Activated CD4-positive, alpha-beta memory T cell treated with anti-CD3 and anti-CD28 coated beads, Interleukin-2, amount 10 ng/mL, durations not matched to agents 7 days and 5 days (primary cell): Measurements from ENCODE around the gene C3orf20. TPM values are rescaled to one million over a fixed set of nuclear protein-coding genes. Genes with fewer than 3 reads are reported as not detected.
A peak's percentile ranks its signal among the peaks of the same experiment; 100 is the strongest.
"Not testable (repeated sequence)": the region's sequence is repeated elsewhere in the genome, so short reads cannot be mapped to it uniquely, and the experiment has no call there.

Experiments used
- CTCF ChIA-PET: fragments of 350-600 bp; sonication (Branson Sonifier 250); formaldehyde crosslinking; loops from one replicate; lab custom pipeline; 2021; ENCODE audit warnings: antibody characterized with exemption, inconsistent platforms; lab: Charles Lee
- POLR2A ChIA-PET: fragments of 350-600 bp; sonication (Branson Sonifier 250); formaldehyde crosslinking; loops from one replicate; lab custom pipeline; 2021; ENCODE audit warnings: antibody characterized with exemption; lab: Charles Lee
- DNase-seq: peaks from one replicate; pipeline ENCODE4 v3.0.0-alpha.2; 2020
- H3K27ac Mint-ChIP-seq: one replicate; pipeline ENCODE4 v1.8.0; 2021; ENCODE audit warnings: mild to moderate bottlenecking, mixed read lengths
- H3K27me3 Mint-ChIP-seq: one replicate; pipeline ENCODE4 v1.8.0; 2021; ENCODE audit warnings: mixed read lengths
- H3K36me3 Mint-ChIP-seq: one replicate; pipeline ENCODE4 v1.8.0; 2021; ENCODE audit warnings: low read depth, mixed read lengths
- H3K4me1 Mint-ChIP-seq: one replicate; pipeline ENCODE4 v1.8.0; 2021; ENCODE audit warnings: mixed read lengths
- H3K4me3 Mint-ChIP-seq: one replicate; pipeline ENCODE4 v1.8.0; 2021; ENCODE audit warnings: mild to moderate bottlenecking, mixed read lengths
- H3K9me3 Mint-ChIP-seq: one replicate; pipeline ENCODE4 v1.8.0; 2021; ENCODE audit warnings: mixed read lengths
- total RNA-seq, 2 experiments: library from RNA; stranded (reverse); gene quantifications; one replicate each; pipeline ENCODE4 v1.2.3, GENCODE V29; 2021

Gene C3orf20
- total RNA-seq, 2 experiments from 2014 or later: 0.23 TPM; not detected in 1

GRCh38 chr3:14652360-14652907 is 22.5 kb upstream of the C3orf20 start:
- ChIA-PET CTCF (interaction anchor here (1.2 to 1.5 kb wide), 3 partner anchors 8 to 295 kb away, joined by 4 to 5 read pairs (median 5); partner anchors contain the start of genes C3orf20 and NR2C2), POLR2A (interaction anchor here (1.2 to 3.4 kb wide), 12 partner anchors 9 to 529 kb away, joined by 3 to 33 read pairs (median 8); partner anchors contain the start of genes LSM3, NR2C2, SLC6A6 and XPC)
- H3K36me3 Mint-ChIP-seq: peaks cover 28% of the 10 kb centered on the region
- not testable (repeated sequence) for H3K9me3 Mint-ChIP-seq, H3K27me3 Mint-ChIP-seq, DNase-seq
- peak overlapping the region; percentile 97 for H3K27ac Mint-ChIP-seq
- H3K4me1 Mint-ChIP-seq: peaks cover 56% of the 10 kb centered on the region
- H3K4me3 Mint-ChIP-seq: peak overlapping the region; percentile 96

DNA sequence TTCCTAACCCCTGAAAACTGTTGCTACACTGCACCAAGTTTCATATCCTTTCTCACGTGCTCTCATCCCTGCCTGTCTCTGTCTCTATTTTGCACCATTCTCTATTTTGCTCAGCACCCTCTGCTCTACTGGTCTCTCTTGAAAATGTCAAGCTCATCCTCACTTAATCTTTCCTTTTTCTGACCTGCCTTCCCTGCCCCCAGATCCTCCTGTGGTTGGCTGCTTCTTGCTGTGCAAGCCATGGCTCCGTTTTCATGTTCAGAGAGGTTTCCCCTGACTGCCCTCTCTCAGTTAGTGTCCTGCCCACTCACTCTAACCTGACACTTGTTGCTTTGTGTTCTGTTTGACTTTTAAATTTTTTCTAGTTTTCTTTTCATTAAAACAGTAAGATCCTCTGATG is 17.4 kb upstream of the C3orf20 start:
- Mint-ChIP-seq H3K4me3 (no peak overlapping the region), H3K27ac (no peak overlapping the region), H3K36me3 (peaks cover 63% of the 10 kb centered on the region), H3K4me1 (peaks cover 34% of the 10 kb centered on the region), H3K9me3 (no peaks in the 10 kb centered on the region), H3K27me3 (no peaks in the 10 kb centered on the region)
- CTCF ChIA-PET: interaction anchor here (1.5 kb wide), 1 partner anchor 16 kb away, joined by 3 read pairs; no protein-coding TSS in a partner anchor
- DNase-seq: no peak
- POLR2A ChIA-PET: no interaction called here

- H3K27ac Mint-ChIP-seq: no peak overlapping the region
- ChIA-PET CTCF (interaction anchor here (0.8 kb wide), 1 partner anchor 8 kb away, joined by 3 read pairs; the partner anchor contains the start of gene CCDC174), POLR2A (interaction anchor here (5.9 kb wide), 1 partner anchor 7 kb away, joined by 32 read pairs; the partner anchor contains the start of gene CCDC174)
- peaks cover 22% of the 10 kb centered on the region for H3K4me1 Mint-ChIP-seq
- DNase-seq: no peak
- no peak overlapping the region for H3K4me3 Mint-ChIP-seq
- peaks cover 71% of the 10 kb centered on the region for H3K36me3 Mint-ChIP-seq
- no peaks in the 10 kb centered on the region for H3K9me3 Mint-ChIP-seq
- H3K27me3 Mint-ChIP-seq: no peaks in the 10 kb centered on the region
These were observed 16.0 kb upstream of the C3orf20 start for GRCh38 chr3:14658978-14659377.

GRCh38 chr3:14660942-14661341 is 14.0 kb upstream of the C3orf20 start:
- POLR2A ChIA-PET: interaction anchor here (5.9 kb wide), 1 partner anchor 9 kb away, joined by 32 read pairs; the partner anchor contains the start of gene CCDC174
- H3K27ac Mint-ChIP-seq: no peak overlapping the region
- H3K4me3 Mint-ChIP-seq: no peak overlapping the region
- H3K4me1 Mint-ChIP-seq: peaks cover 12% of the 10 kb centered on the region
- no peak for DNase-seq
- no peaks in the 10 kb centered on the region for H3K9me3 Mint-ChIP-seq
- no peaks in the 10 kb centered on the region for H3K27me3 Mint-ChIP-seq
- peaks cover 81% of the 10 kb centered on the region for H3K36me3 Mint-ChIP-seq
- CTCF ChIA-PET: interaction anchor here (1.6 to 2.1 kb wide), 2 partner anchors 9 to 12 kb away, joined by 5 to 8 read pairs; no protein-coding TSS in a partner anchor

- no peaks in the 10 kb centered on the region for H3K9me3 Mint-ChIP-seq
- no peaks in the 10 kb centered on the region for H3K27me3 Mint-ChIP-seq
- CTCF ChIA-PET: interaction anchor here (0.6 kb wide), 1 partner anchor 434 kb away, joined by 4 read pairs; no protein-coding TSS in a partner anchor
- peaks cover 73% of the 10 kb centered on the region for H3K36me3 Mint-ChIP-seq
- POLR2A ChIA-PET: interaction anchor here (5.9 kb wide), 1 partner anchor 12 kb away, joined by 32 read pairs; the partner anchor contains the start of gene CCDC174
- no peak overlapping the region for H3K4me3 Mint-ChIP-seq
- H3K4me1 Mint-ChIP-seq: no peaks in the 10 kb centered on the region
- H3K27ac Mint-ChIP-seq: no peak overlapping the region
- no peak for DNase-seq
These were observed 11.4 kb upstream of the C3orf20 start for GRCh38 chr3:14663396-14664135.

DNA sequence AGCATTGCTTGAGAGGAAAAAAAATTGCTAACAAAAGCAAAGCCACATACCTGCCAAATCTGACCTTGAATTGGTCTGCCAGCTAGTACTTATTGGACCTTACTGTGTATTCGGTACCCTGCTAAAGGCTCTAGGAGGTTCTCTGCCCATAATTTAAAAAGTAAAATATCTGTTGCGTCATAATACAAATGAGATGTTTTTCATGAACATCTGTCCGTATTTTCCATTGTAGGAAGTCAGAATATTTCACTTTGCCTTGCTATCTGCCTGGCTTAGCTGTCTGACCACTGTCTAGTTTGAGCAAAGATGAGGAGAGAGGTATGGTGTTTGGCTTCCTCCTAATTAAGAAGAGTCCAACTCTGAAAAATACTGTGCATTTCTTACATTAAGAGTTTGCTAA is 10.8 kb upstream of the C3orf20 start:
- Mint-ChIP-seq H3K4me3 (no peak overlapping the region), H3K27ac (no peak overlapping the region), H3K9me3 (no peaks in the 10 kb centered on the region), H3K36me3 (peaks cover 73% of the 10 kb centered on the region), H3K27me3 (no peaks in the 10 kb centered on the region), H3K4me1 (no peaks in the 10 kb centered on the region)
- ChIA-PET POLR2A (interaction anchor here (5.9 kb wide), 1 partner anchor 13 kb away, joined by 32 read pairs; the partner anchor contains the start of gene CCDC174), CTCF (interaction anchor here (0.6 kb wide), 1 partner anchor 434 kb away, joined by 4 read pairs; no protein-coding TSS in a partner anchor)
- DNase-seq: no peak

DNA sequence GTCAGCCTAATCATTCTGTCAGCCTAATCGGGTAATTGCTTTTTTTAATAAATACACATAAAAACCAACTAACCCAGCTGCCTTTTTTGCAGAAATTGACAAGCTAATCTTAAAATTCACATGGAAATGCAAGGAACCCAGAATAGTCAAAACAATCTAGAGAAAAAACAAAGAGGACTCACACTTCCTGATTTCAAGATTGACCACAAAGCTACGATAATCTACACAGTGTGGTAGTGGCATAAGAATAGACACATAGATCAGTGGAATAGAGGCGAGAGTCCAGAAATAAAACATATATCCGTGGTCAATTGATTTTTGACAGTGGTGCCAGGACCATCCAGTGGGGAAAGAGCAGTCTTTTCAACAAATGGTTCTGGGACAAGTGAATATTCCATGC is 2.4 kb upstream of the C3orf20 start:
- peaks cover 53% of the 10 kb centered on the region for H3K36me3 Mint-ChIP-seq
- no peak for DNase-seq
- H3K27ac Mint-ChIP-seq: no peak overlapping the region
- ChIA-PET POLR2A (interaction anchor here (1.9 kb wide), 1 partner anchor 21 kb away, joined by 9 read pairs; the partner anchor contains the start of gene CCDC174), CTCF (interaction anchor here (0.7 to 3.8 kb wide), 5 partner anchors 11 to 248 kb away, joined by 3 to 23 read pairs (median 4); no protein-coding TSS in a partner anchor)
- H3K4me3 Mint-ChIP-seq: no peak overlapping the region
- no peaks in the 10 kb centered on the region for H3K9me3 Mint-ChIP-seq
- no peaks in the 10 kb centered on the region for H3K27me3 Mint-ChIP-seq
- no peaks in the 10 kb centered on the region for H3K4me1 Mint-ChIP-seq

- no peak overlapping the region for H3K4me3 Mint-ChIP-seq
- no peak for DNase-seq
- no peaks in the 10 kb centered on the region for H3K27me3 Mint-ChIP-seq
- no peak overlapping the region for H3K27ac Mint-ChIP-seq
- CTCF ChIA-PET: interaction anchor here (2.0 kb wide), 1 partner anchor 245 kb away, joined by 7 read pairs; no protein-coding TSS in a partner anchor
- no peaks in the 10 kb centered on the region for H3K4me1 Mint-ChIP-seq
- POLR2A ChIA-PET: no interaction called here
- peaks cover 35% of the 10 kb centered on the region for H3K36me3 Mint-ChIP-seq
- no peaks in the 10 kb centered on the region for H3K9me3 Mint-ChIP-seq
These were observed 1.9 kb downstream of the C3orf20 start for GRCh38 chr3:14676881-14677280.

DNA sequence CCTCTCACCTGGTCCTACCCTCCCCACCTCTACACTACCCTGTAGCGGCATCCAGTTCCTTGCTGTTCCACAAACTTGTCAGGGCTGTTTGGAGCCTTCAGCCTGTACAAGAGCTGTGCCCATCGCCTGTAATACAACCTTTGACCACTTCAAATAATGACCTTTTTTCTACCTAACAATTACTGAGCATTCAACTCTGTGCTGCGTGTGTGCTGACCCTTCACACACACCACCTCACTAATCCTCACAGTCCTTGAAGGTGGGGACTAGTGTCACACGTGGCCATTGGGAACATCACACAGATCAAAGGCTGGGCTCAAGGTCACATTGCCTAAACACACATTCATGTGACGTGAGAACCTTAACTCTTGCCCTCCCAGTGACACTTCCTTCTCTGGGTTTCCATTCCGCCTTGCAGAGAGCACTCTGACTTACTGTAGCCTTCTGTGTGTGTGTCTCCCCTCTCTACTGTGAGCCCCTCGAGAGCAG is 3.1 kb downstream of the C3orf20 start:
- Mint-ChIP-seq H3K4me1 (no peaks in the 10 kb centered on the region), H3K4me3 (no peak overlapping the region), H3K27me3 (no peaks in the 10 kb centered on the region), H3K27ac (no peak overlapping the region), H3K36me3 (peaks cover 25% of the 10 kb centered on the region), H3K9me3 (no peaks in the 10 kb centered on the region)
- ChIA-PET POLR2A (no interaction called here), CTCF (interaction anchor here (2.0 kb wide), 1 partner anchor 243 kb away, joined by 7 read pairs; no protein-coding TSS in a partner anchor)
- no peak for DNase-seq

DNA sequence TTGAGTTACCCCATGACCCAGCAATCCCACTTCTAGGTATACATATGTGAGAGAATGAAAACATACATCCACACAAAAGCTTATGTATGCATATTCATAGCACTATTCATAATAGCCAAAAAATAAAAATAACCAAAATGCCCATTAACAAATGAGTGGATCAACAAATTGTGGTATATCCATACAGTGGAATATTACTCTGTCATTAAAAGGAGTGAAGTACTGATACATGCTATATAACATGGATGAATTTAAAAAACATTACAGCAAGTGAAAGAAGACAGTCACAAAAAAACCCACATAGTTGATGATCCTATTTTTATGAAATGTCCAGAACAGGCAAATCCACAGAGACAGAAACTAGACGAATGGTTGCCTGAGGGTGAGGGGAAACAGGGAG is 5.2 kb downstream of the C3orf20 start:
- H3K9me3 Mint-ChIP-seq: no peaks in the 10 kb centered on the region
- H3K27me3 Mint-ChIP-seq: no peaks in the 10 kb centered on the region
- no peak overlapping the region for H3K4me3 Mint-ChIP-seq
- H3K36me3 Mint-ChIP-seq: peaks cover 22% of the 10 kb centered on the region
- ChIA-PET POLR2A (interaction anchor here (0.8 kb wide), 1 partner anchor 12 kb away, joined by 3 read pairs; no protein-coding TSS in a partner anchor), CTCF (no interaction called here)
- DNase-seq: no peak
- H3K27ac Mint-ChIP-seq: no peak overlapping the region
- H3K4me1 Mint-ChIP-seq: no peaks in the 10 kb centered on the region

- Mint-ChIP-seq H3K27me3 (no peaks in the 10 kb centered on the region), H3K4me3 (no peak overlapping the region), H3K4me1 (no peaks in the 10 kb centered on the region), H3K36me3 (peaks cover 22% of the 10 kb centered on the region), H3K27ac (no peak overlapping the region), H3K9me3 (no peaks in the 10 kb centered on the region)
- ChIA-PET CTCF (no interaction called here), POLR2A (interaction anchor here (0.8 kb wide), 1 partner anchor 11 kb away, joined by 3 read pairs; no protein-coding TSS in a partner anchor)
- no peak for DNase-seq
These were observed 5.8 kb downstream of the C3orf20 start for GRCh38 chr3:14680716-14681115.

DNA sequence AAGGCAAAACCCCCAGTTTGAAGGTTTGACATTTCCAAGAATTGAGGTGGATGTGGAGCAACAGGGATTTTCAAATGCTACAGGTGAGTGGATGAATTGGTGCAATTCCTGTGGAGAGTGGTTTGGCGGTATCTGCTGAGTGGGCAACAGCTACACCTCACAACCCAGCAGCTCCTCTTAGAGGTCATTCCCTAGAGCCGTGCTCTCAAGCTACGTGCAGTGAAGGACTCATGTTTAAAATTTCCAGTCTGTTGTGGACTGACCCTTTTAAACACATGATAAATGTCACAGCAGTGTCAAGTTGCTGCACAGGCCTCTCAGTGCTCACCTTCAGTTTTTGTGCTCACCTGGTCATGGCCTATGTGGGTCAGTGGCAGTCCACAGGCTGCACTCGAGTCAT is 9.5 kb downstream of the C3orf20 start:
- H3K4me1 Mint-ChIP-seq: no peaks in the 10 kb centered on the region
- H3K36me3 Mint-ChIP-seq: peaks cover 4% of the 10 kb centered on the region
- POLR2A ChIA-PET: no interaction called here
- H3K27me3 Mint-ChIP-seq: no peaks in the 10 kb centered on the region
- no peaks in the 10 kb centered on the region for H3K9me3 Mint-ChIP-seq
- no peak overlapping the region for H3K27ac Mint-ChIP-seq
- CTCF ChIA-PET: no interaction called here
- no peak overlapping the region for H3K4me3 Mint-ChIP-seq
- no peak for DNase-seq
